Measurements from ENCODE around the gene GRIN2A. TPM values are rescaled to one million over a fixed set of nuclear protein-coding genes. Genes with fewer than 3 reads are reported as not detected.

Gene GRIN2A
- total RNA-seq, 1 experiment from 2014 or later = not detected

- intact Hi-C loops (cut with micrococcal nuclease) = no loop called here
- POLR2A ChIA-PET = no interaction called here
- H3K27me3 Mint-ChIP-seq (ENCODE audit: insufficient read depth, unreplicated experiment) = no peaks in the 10 kb centered on the region
- no peaks in the 10 kb centered on the region for H3K4me1 Mint-ChIP-seq (ENCODE audit: insufficient read depth, unreplicated experiment)
- CTCF ChIA-PET = interaction anchor here (0.5 kb wide), 1 partner anchor 69 kb away, joined by 5 read pairs; no protein-coding TSS in a partner anchor
- BruUV-seq (replicated peaks) = no TSS peak
- no peak for TF ChIP-seq CTCF (IDR thresholded peaks at IDR 0.05; ENCODE audit: unreplicated experiment)
- H3K36me3 Mint-ChIP-seq (ENCODE audit: insufficient read depth, unreplicated experiment) = peaks cover 6% of the 10 kb centered on the region
- no peak overlapping the region for H3K4me3 Mint-ChIP-seq (ENCODE audit: unreplicated experiment)
- H3K9me3 Mint-ChIP-seq (ENCODE audit: unreplicated experiment) = peaks cover 48% of the 10 kb centered on the region
- H3K27ac Mint-ChIP-seq (ENCODE audit: low read depth, unreplicated experiment) = no peak overlapping the region
- DNase-seq (ENCODE audit: unreplicated experiment) = no peak
Measured at GRCh38 chr16:9706217-9706836, 475.9 kb downstream of the GRIN2A start.

GRCh38 chr16:9703731-9704130 is 478.5 kb downstream of the GRIN2A start:
- intact Hi-C loops (cut with micrococcal nuclease) = no loop called here
- no peaks in the 10 kb centered on the region for H3K4me1 Mint-ChIP-seq (ENCODE audit: insufficient read depth, unreplicated experiment)
- CTCF ChIA-PET = no interaction called here
- no peak overlapping the region for H3K4me3 Mint-ChIP-seq (ENCODE audit: unreplicated experiment)
- H3K9me3 Mint-ChIP-seq (ENCODE audit: unreplicated experiment) = peaks cover 48% of the 10 kb centered on the region
- DNase-seq (ENCODE audit: unreplicated experiment) = no peak
- no peak overlapping the region for H3K27ac Mint-ChIP-seq (ENCODE audit: low read depth, unreplicated experiment)
- no TSS peak for BruUV-seq (replicated peaks)
- POLR2A ChIA-PET = no interaction called here
- no peaks in the 10 kb centered on the region for H3K27me3 Mint-ChIP-seq (ENCODE audit: insufficient read depth, unreplicated experiment)
- peaks cover 6% of the 10 kb centered on the region for H3K36me3 Mint-ChIP-seq (ENCODE audit: insufficient read depth, unreplicated experiment)
- no peak for TF ChIP-seq CTCF (IDR thresholded peaks at IDR 0.05; ENCODE audit: unreplicated experiment)

Other genes with a start within 250 kb of the GRIN2A start
- 4.8 and 6.5 TPM in 2 replicates for gene ATF7IP2, start 203.6 kb upstream of the GRIN2A start, total RNA-seq (2022)

Measured in MCF 10A (cell line).